Endothelial cell of umbilical vein (primary cell): ENCODE data around the gene MTMR11.

Source experiments
- EZH2 ChIP-seq: IDR thresholded peaks from 2 replicates; pipeline ENCODE4 v1.6.1; 2012; ENCODE audit warnings: borderline replicate concordance, low read depth, mild to moderate bottlenecking, moderate library complexity, low read length, inconsistent platforms; ENCODE audit not compliant: severe bottlenecking
- TF ChIP-seq, protein P1 (sequence below), 2 donors: IDR thresholded peaks; 1 replicate in 1 of 2; 2 replicates in 1 of 2; pipeline ENCODE4 v1.5.1; 2011; ENCODE audit warnings: low read length in 2 of 2, mild to moderate bottlenecking in 2 of 2, moderate library complexity in 2 of 2, control low read depth in 1 of 2, inconsistent platforms in 1 of 2, low read depth in 1 of 2; ENCODE audit not compliant: insufficient read depth in 1 of 2; ENCODE audit errors: extremely low read depth in 1 of 2

DNA sequence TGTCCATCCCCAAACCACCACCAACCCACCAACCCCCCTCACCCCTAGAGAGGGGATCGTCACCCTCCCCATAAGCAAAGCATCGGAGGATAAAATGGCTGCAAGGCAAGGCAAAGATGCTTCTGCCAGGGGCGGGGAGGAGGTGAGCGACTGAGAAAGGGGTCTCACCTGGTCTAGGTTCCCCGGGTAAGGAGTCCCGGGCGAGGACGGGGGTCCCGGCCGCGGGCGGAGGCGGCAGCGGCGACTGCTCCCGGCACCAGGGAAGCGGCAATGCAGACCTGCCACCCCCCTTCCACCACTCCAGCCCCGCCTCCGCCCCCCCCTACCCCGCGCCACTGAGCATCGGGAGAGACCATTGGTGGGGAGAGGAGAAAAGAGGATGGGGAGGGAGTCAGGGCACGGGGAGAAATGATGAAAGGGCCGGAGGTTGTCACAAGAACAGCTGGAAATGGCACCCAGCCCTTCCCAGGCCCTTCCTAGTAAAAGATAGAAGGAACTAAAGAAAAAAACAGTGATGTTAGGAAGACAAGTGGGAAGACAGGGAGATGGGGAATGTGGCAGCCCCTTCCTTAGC is 19.0 kb downstream of the MTMR11 start, which contains the start of gene SV2A:
- TF ChIP-seq, protein P1, sequence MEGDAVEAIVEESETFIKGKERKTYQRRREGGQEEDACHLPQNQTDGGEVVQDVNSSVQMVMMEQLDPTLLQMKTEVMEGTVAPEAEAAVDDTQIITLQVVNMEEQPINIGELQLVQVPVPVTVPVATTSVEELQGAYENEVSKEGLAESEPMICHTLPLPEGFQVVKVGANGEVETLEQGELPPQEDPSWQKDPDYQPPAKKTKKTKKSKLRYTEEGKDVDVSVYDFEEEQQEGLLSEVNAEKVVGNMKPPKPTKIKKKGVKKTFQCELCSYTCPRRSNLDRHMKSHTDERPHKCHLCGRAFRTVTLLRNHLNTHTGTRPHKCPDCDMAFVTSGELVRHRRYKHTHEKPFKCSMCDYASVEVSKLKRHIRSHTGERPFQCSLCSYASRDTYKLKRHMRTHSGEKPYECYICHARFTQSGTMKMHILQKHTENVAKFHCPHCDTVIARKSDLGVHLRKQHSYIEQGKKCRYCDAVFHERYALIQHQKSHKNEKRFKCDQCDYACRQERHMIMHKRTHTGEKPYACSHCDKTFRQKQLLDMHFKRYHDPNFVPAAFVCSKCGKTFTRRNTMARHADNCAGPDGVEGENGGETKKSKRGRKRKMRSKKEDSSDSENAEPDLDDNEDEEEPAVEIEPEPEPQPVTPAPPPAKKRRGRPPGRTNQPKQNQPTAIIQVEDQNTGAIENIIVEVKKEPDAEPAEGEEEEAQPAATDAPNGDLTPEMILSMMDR (IDR thresholded peaks at IDR 0.05; ENCODE audit: extremely low read depth in 1 of 2, insufficient read depth in 1 of 2, low read depth in 1 of 2, low read length in 2 of 2), result no peak
- TF ChIP-seq EZH2, result no peak
